Non-pigmented ciliary epithelial cell (primary cell): ENCODE data around the gene SORCS2.

Source experiments
- DNase-seq: peaks from one replicate; pipeline ENCODE4 v3.0.0-alpha.2; 2010; ENCODE audit warnings: low read depth

Gene SORCS2

GRCh38 chr4:7637971-7638370 lies 445.6 kb downstream of the SORCS2 start:
- DNase-seq = no peak

- no peak for DNase-seq
Observed at GRCh38 chr4:7638489-7638888, 446.2 kb downstream of the SORCS2 start.

GRCh38 chr4:7638984-7639789 lies 446.8 kb downstream of the SORCS2 start:
- no peak for DNase-seq

- DNase-seq = no peak
Observed at GRCh38 chr4:7640136-7640535, 447.8 kb downstream of the SORCS2 start.

- no peak for DNase-seq
Observed at GRCh38 chr4:7641712-7642111, 449.4 kb downstream of the SORCS2 start.

- no peak for DNase-seq
Observed at GRCh38 chr4:7642741-7643458, 450.6 kb downstream of the SORCS2 start.

GRCh38 chr4:7645158-7645557 lies 452.8 kb downstream of the SORCS2 start:
- DNase-seq = no peak

GRCh38 chr4:7645956-7646355 lies 453.6 kb downstream of the SORCS2 start:
- DNase-seq = no peak

GRCh38 chr4:7646384-7647061 lies 454.2 kb downstream of the SORCS2 start:
- DNase-seq = no peak

- DNase-seq = no peak
Observed at GRCh38 chr4:7647186-7647585, 454.8 kb downstream of the SORCS2 start.

GRCh38 chr4:7647600-7648543 lies 455.5 kb downstream of the SORCS2 start:
- no peak for DNase-seq

- no peak for DNase-seq
Observed at GRCh38 chr4:7648544-7649395, 456.4 kb downstream of the SORCS2 start.

GRCh38 chr4:7649411-7649740 lies 457.0 kb downstream of the SORCS2 start:
- no peak for DNase-seq

GRCh38 chr4:7649741-7650531 lies 457.6 kb downstream of the SORCS2 start:
- peak; percentile 77 for DNase-seq

- DNase-seq = no peak
Observed at GRCh38 chr4:7650606-7651385, 458.5 kb downstream of the SORCS2 start.

- no peak for DNase-seq
Observed at GRCh38 chr4:7651461-7651921, 459.2 kb downstream of the SORCS2 start.

- no peak for DNase-seq
Observed at GRCh38 chr4:7652006-7652405, 459.7 kb downstream of the SORCS2 start.

GRCh38 chr4:7652451-7652881 lies 460.1 kb downstream of the SORCS2 start:
- no peak for DNase-seq

GRCh38 chr4:7652906-7653305 lies 460.6 kb downstream of the SORCS2 start:
- DNase-seq = no peak
